Skeletal muscle cell (primary cell): ENCODE data around the gene PPP1R10.
"Not testable (repeated sequence)": the region's sequence is repeated elsewhere in the genome, so short reads cannot be mapped to it uniquely, and the experiment has no call there.

Source experiments
- DNase-seq: peaks from one replicate; pipeline ENCODE4 v3.0.0-alpha.2; 2010; ENCODE audit warnings: low read depth
- H3K4me3 ChIP-seq: 2 replicates; pipeline ENCODE4 v1.5.1; 2011; ENCODE audit warnings: low read depth, mild to moderate bottlenecking, control low read depth, low read length, moderate library complexity

Gene PPP1R10

GRCh38 chr6:30601815-30602641, 15.0 kb downstream of the PPP1R10 start:
- no peak overlapping the region for H3K4me3 ChIP-seq
- DNase-seq = no peak

- DNase-seq = no peak
- no peak overlapping the region for H3K4me3 ChIP-seq
These were observed 15.6 kb downstream of the PPP1R10 start for GRCh38 chr6:30601436-30601814.

- H3K4me3 ChIP-seq = no peak overlapping the region
- no peak for DNase-seq
These were observed 16.5 kb downstream of the PPP1R10 start for GRCh38 chr6:30600451-30600961.

- H3K4me3 ChIP-seq = no peak overlapping the region
- no peak for DNase-seq
These were observed 17.3 kb downstream of the PPP1R10 start for GRCh38 chr6:30599625-30600324.

- no peak overlapping the region for H3K4me3 ChIP-seq
- DNase-seq = no peak
These were observed 18.0 kb downstream of the PPP1R10 start for GRCh38 chr6:30598912-30599624.

GRCh38 chr6:30597315-30598144, 19.5 kb downstream of the PPP1R10 start:
- H3K4me3 ChIP-seq = not testable (repeated sequence)
- DNase-seq = peak; percentile 43

GRCh38 chr6:30592287-30592686, 24.8 kb downstream of the PPP1R10 start:
- no peak for DNase-seq
- no peak overlapping the region for H3K4me3 ChIP-seq

- DNase-seq = no peak
- no peak overlapping the region for H3K4me3 ChIP-seq
These were observed 26.0 kb downstream of the PPP1R10 start for GRCh38 chr6:30591008-30591407.

- H3K4me3 ChIP-seq = no peak overlapping the region
- DNase-seq = no peak
These were observed 26.5 kb downstream of the PPP1R10 start for GRCh38 chr6:30590509-30590908.

- no peak for DNase-seq
- H3K4me3 ChIP-seq = no peak overlapping the region
These were observed 27.2 kb downstream of the PPP1R10 start for GRCh38 chr6:30589754-30590358.

GRCh38 chr6:30583921-30584320, 33.1 kb downstream of the PPP1R10 start:
- no peak overlapping the region for H3K4me3 ChIP-seq
- DNase-seq = no peak

GRCh38 chr6:30578051-30578450, 39.0 kb downstream of the PPP1R10 start:
- no peak overlapping the region for H3K4me3 ChIP-seq
- no peak for DNase-seq

GRCh38 chr6:30573113-30573512, 43.9 kb downstream of the PPP1R10 start:
- no peak overlapping the region for H3K4me3 ChIP-seq

GRCh38 chr6:30572148-30572547, 44.9 kb downstream of the PPP1R10 start:
- H3K4me3 ChIP-seq = peak overlapping the region; percentile 89
- DNase-seq = no peak

More at GRCh38 chr6:30573113-30573512, 43.9 kb downstream of the PPP1R10 start:
- DNase-seq = no peak

- peak overlapping the region; percentile 89 for H3K4me3 ChIP-seq
- DNase-seq = no peak
These were observed 45.3 kb downstream of the PPP1R10 start for GRCh38 chr6:30571762-30572082.

- DNase-seq = peak; percentile 90
- peak within 1 kb of the TSS; percentile 89 for H3K4me3 ChIP-seq
These were observed 45.8 kb downstream of the PPP1R10 start, which contains the start of gene ABCF1 for GRCh38 chr6:30571075-30571761. Gene ABCF1 (plus strand): TSS chr6:30571442. CDS start chr6:30571488, 46 bp downstream.

- no peak for DNase-seq
These were observed 46.3 kb downstream of the PPP1R10 start for GRCh38 chr6:30570740-30571074.

GRCh38 chr6:30570263-30570662, 46.8 kb downstream of the PPP1R10 start:
- H3K4me3 ChIP-seq = peak overlapping the region; percentile 89
- DNase-seq = no peak

More at GRCh38 chr6:30570740-30571074, 46.3 kb downstream of the PPP1R10 start:
- peak overlapping the region; percentile 89 for H3K4me3 ChIP-seq
